Measurements from ENCODE around the gene AGBL1.

GRCh38 chr15:86203462-86203861 lies 123.8 kb downstream of the AGBL1 start:
- TF ChIP-seq, protein P1, sequence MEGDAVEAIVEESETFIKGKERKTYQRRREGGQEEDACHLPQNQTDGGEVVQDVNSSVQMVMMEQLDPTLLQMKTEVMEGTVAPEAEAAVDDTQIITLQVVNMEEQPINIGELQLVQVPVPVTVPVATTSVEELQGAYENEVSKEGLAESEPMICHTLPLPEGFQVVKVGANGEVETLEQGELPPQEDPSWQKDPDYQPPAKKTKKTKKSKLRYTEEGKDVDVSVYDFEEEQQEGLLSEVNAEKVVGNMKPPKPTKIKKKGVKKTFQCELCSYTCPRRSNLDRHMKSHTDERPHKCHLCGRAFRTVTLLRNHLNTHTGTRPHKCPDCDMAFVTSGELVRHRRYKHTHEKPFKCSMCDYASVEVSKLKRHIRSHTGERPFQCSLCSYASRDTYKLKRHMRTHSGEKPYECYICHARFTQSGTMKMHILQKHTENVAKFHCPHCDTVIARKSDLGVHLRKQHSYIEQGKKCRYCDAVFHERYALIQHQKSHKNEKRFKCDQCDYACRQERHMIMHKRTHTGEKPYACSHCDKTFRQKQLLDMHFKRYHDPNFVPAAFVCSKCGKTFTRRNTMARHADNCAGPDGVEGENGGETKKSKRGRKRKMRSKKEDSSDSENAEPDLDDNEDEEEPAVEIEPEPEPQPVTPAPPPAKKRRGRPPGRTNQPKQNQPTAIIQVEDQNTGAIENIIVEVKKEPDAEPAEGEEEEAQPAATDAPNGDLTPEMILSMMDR (IDR thresholded peaks at IDR 0.05): no peak
- no peak for TF ChIP-seq POLR2A (IDR thresholded peaks at IDR 0.05)

All from heart left ventricle (tissue), 13 donors.